Activated B cell treated with CpG ODN at 0.5 μM for 24 hours (primary cell): ENCODE results near the gene VPREB3. TPM values are rescaled to one million over a fixed set of nuclear protein-coding genes. Genes with fewer than 3 reads are reported as not detected.

ENCODE experiments used
- ATAC-seq: fragments of 200-7000 bp; cut with Tn5 transposase; one replicate; pipeline ENCODE4 v1.10.0; 2021; ENCODE audit warnings: low read depth, mild to moderate bottlenecking, moderate library complexity
- CTCF ChIA-PET: fragments of 350-600 bp; sonication (Branson Sonifier 250); formaldehyde crosslinking; loops from one replicate; lab custom pipeline; 2021; ENCODE audit warnings: antibody characterized with exemption; lab: Charles Lee
- POLR2A ChIA-PET: fragments of 350-600 bp; sonication (Branson Sonifier 250); formaldehyde crosslinking; loops from one replicate; lab custom pipeline; 2021; ENCODE audit warnings: antibody characterized with exemption; lab: Charles Lee
- DNase-seq: peaks from one replicate; pipeline ENCODE4 v3.0.0; 2022
- H3K27ac Mint-ChIP-seq: one replicate; pipeline ENCODE4 v1.8.0; 2020; ENCODE audit warnings: mixed read lengths
- H3K27me3 Mint-ChIP-seq: one replicate; pipeline ENCODE4 v1.8.0; 2021; ENCODE audit warnings: mixed read lengths
- H3K36me3 Mint-ChIP-seq: one replicate; pipeline ENCODE4 v1.8.0; 2021; ENCODE audit warnings: low read depth, mixed read lengths
- H3K4me1 Mint-ChIP-seq: one replicate; pipeline ENCODE4 v1.8.0; 2021; ENCODE audit warnings: mixed read lengths
- H3K4me3 Mint-ChIP-seq: one replicate; pipeline ENCODE4 v1.8.0; 2020; ENCODE audit warnings: mild to moderate bottlenecking, mixed read lengths
- H3K9me3 Mint-ChIP-seq: one replicate; pipeline ENCODE4 v1.8.0; 2020; ENCODE audit warnings: mixed read lengths
- intact Hi-C: fragments of 100-400 bp; cut with micrococcal nuclease; formaldehyde crosslinking; loops from one replicate; pipeline ENCODE4 v1.15.1; 2024
- total RNA-seq: library from RNA; stranded (reverse); gene quantifications from 2 replicates; pipeline ENCODE4 v1.2.3, GENCODE V29; 2022
- TF ChIP-seq, protein P1 (sequence below): fragments of 200-600 bp; IDR thresholded peaks from one replicate; pipeline ENCODE4 v1.8.0; 2022; ENCODE audit warnings: antibody characterized with exemption, mild to moderate bottlenecking

Gene VPREB3
- total RNA-seq, 1 donor from 2014 or later, result 15.9 TPM

DNA sequence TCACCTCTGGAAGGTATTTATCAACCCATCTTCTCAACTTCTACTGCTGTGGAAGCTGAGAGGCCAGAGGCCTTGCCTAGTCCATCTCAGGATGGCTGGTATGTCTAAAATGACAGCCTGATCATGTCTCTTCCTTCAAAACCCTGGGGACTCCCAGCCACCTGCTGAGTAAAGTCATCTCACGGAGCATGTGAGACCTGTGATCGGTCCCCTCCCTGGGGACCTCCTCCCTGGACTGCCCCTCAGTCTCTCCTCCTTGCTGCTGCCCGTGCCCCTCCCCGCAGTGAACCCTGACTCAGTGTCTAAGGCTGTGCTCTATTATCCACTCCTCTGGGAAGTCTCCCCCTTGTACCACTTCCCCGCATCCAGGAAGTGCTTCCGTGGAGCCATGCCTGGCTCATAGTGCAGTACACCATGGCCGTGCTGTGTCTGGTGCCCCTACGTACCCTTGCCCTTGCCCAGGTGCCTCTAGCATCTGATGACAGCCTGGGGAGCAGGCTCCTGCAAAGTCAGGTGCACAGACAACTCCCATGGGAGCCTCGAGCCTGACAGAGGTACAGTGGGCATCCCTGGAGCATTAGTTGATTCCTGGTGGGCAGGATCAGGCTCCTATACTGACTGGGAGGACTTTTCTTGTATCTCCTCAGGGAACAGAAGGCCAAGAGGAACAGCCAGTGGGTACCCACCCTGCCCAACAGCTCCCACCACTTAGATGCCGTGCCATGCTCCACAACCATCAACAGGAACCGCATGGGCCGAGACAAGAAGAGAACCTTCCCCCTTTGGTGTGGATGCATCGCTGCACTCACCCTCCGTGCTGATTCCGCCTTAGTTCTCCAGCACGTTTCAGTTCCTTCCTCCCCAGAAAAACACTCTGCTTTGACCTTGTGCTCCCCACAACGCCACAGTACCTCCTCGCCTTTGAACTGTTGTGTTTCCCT lies 46.3 kb upstream of the VPREB3 start:
- H3K27ac Mint-ChIP-seq, result peak overlapping the region; percentile 97
- no peaks in the 10 kb centered on the region for H3K9me3 Mint-ChIP-seq
- ATAC-seq (peak; percentile 77), DNase-seq (peak; percentile 68)
- intact Hi-C loops, result loop anchor here (1.0 to 2.0 kb wide), 5 partner anchors 13 to 94 kb away; partner anchors contain the start of genes DERL3, MIF and MMP11
- H3K4me1 Mint-ChIP-seq, result peaks cover 78% of the 10 kb centered on the region
- peak overlapping the region; percentile 49 for H3K4me3 Mint-ChIP-seq
- TF ChIP-seq, protein P1, sequence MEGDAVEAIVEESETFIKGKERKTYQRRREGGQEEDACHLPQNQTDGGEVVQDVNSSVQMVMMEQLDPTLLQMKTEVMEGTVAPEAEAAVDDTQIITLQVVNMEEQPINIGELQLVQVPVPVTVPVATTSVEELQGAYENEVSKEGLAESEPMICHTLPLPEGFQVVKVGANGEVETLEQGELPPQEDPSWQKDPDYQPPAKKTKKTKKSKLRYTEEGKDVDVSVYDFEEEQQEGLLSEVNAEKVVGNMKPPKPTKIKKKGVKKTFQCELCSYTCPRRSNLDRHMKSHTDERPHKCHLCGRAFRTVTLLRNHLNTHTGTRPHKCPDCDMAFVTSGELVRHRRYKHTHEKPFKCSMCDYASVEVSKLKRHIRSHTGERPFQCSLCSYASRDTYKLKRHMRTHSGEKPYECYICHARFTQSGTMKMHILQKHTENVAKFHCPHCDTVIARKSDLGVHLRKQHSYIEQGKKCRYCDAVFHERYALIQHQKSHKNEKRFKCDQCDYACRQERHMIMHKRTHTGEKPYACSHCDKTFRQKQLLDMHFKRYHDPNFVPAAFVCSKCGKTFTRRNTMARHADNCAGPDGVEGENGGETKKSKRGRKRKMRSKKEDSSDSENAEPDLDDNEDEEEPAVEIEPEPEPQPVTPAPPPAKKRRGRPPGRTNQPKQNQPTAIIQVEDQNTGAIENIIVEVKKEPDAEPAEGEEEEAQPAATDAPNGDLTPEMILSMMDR, result no peak
- H3K27me3 Mint-ChIP-seq, result no peaks in the 10 kb centered on the region
- CTCF ChIA-PET, result no interaction called here
- POLR2A ChIA-PET, result interaction anchor here (0.6 to 5.0 kb wide), 19 partner anchors 11 to 1689 kb away, joined by 3 to 46 read pairs (median 4); partner anchors contain the start of genes CHCHD10, DERL3, MIF and MMP11
- peaks cover 74% of the 10 kb centered on the region for H3K36me3 Mint-ChIP-seq

DNA sequence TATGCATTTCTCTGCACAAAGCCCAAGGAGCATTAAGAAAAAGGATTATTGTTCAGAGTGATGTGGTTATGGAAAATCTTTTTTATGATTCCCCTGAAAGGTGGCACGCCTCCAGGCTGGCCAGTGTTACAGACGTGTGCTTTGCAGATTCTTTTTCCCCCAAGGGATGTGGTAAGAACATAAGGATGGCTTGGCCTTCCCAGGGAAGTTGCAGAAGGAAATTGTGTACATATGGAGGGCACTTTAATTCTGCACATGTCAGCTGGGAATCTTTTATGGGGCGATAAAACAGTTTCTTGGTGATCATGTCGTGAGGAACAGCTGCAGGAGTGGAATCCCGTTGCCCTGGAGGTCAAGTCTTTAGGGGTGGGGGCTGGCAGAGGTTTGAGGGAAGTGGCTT lies 42.2 kb upstream of the VPREB3 start:
- Mint-ChIP-seq H3K36me3 (peaks cover 75% of the 10 kb centered on the region), H3K27ac (peak overlapping the region; percentile 61), H3K9me3 (no peaks in the 10 kb centered on the region), H3K4me3 (no peak overlapping the region), H3K4me1 (peaks cover 44% of the 10 kb centered on the region), H3K27me3 (no peaks in the 10 kb centered on the region)
- ATAC-seq (no peak), DNase-seq (no peak)
- ChIA-PET POLR2A (interaction anchor here (1.7 kb wide), 1 partner anchor 47 kb away, joined by 3 read pairs; no protein-coding TSS in a partner anchor), CTCF (no interaction called here)
- intact Hi-C loops, result no loop called here
- TF ChIP-seq, protein P1, result no peak

DNA sequence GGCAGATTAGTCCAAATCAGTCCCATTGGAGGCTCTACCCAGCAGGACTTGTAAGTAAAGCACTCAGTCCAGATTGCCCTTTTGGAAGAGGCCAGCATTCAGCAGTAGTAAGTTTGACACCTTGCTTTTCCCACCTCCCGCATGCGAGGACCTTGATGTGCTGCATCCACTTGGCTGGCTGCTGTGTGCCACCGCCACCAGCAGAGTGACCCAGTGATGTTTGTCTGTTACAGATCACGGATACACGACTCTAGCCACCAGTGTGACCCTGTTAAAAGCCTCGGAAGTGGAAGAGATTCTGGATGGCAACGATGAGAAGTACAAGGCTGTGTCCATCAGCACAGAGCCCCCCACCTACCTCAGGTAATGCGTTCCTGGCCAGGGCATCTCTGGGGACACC lies 39.1 kb upstream of the VPREB3 start:
- Mint-ChIP-seq H3K9me3 (no peaks in the 10 kb centered on the region), H3K4me3 (no peak overlapping the region), H3K27me3 (no peaks in the 10 kb centered on the region), H3K36me3 (peaks cover 71% of the 10 kb centered on the region), H3K4me1 (peaks cover 36% of the 10 kb centered on the region), H3K27ac (no peak overlapping the region)
- ATAC-seq (no peak), DNase-seq (no peak)
- ChIA-PET CTCF (no interaction called here), POLR2A (no interaction called here)
- TF ChIP-seq, protein P1, result no peak
- intact Hi-C loops, result no loop called here

DNA sequence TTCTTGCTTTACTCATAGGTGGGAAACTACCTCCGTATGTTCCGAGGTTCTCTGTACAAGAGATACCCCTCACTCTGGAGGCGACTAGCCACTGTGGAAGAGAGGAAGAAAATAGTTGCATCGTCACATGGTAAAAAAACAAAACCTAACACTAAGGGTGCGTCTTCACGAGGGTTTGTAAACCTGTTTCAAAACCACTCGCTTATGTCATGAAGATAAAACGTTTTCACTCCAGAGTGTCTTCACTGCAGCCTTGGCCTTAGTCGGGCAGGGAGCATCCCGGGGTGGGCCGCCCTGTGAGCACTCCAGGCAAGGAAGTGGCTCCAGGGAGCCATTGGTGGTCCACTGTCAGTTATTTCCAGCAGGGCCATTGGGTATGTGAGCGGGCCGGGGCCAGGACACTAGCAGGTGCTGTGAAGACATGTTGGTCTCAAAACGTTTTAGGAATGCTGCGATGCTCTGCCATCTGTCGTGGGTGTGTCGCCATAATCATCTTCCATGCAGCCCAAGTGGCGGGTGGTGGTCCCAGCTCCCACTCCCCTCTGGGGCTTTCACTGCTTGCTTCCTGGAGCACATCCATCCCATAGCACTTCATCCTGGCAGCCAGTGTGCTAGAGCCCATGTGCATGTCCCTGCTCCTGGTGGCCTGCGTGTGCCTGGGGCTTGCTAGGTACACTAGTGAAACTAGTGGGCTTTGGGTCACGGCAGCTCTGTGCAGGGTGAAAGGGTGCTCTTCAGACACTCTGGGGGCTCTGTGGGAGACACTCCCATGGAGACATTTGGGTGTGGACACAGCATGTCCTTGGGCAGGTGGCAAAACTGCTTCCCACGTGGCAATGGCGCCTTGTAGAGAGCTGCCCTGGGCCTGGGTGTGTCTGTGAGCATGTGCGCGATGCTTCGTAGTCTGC lies 37.8 kb upstream of the VPREB3 start:
- Mint-ChIP-seq H3K4me1 (peaks cover 41% of the 10 kb centered on the region), H3K27ac (no peak overlapping the region), H3K4me3 (no peak overlapping the region), H3K36me3 (peaks cover 68% of the 10 kb centered on the region), H3K27me3 (no peaks in the 10 kb centered on the region), H3K9me3 (no peaks in the 10 kb centered on the region)
- DNase-seq (no peak), ATAC-seq (no peak)
- ChIA-PET POLR2A (interaction anchor here (1.0 kb wide), 1 partner anchor 65 kb away, joined by 4 read pairs; the partner anchor contains the start of gene SLC2A11), CTCF (no interaction called here)
- TF ChIP-seq, protein P1, result no peak
- intact Hi-C loops, result no loop called here
